Measurements from ENCODE around the gene BANF1.

The BANF1 gene

DNA sequence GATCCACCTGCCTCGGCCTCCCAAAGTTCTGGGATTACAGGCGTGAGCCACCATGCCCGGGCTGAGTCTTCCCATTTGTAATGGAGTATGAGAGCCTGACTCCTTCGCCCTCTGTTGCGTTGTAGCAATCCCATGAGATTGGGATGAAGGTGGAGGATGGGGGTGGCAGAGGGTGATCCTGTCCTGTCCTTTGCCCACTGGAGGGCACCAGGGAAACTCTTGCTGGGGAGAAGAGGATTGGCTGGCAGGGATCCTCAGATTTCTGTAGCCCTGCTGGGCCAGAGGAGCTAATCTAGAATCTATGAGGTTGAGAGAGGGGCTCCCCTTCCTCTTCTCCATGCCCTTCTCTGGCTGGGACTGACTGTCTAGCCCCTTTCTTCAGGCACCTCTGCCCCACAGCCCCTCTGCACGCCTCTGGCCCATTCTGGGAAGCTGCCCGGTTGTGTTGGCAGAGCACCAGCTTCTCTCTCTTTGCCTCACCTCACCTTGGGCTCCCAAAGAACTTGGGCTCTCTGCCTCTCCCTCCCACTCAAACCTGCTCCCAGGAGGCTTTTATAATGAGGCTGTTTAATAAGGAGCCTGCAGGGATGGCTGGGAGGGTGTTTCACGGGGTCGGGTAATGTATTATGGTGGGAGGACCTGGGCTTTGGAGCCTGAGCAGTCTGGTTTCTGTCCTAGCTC is 33.5 kb downstream of the BANF1 start:
- no peaks in the 10 kb centered on the region for H3K36me3 Mint-ChIP-seq (ENCODE audit: low read depth)
- peaks cover 10% of the 10 kb centered on the region for H3K27me3 Mint-ChIP-seq (ENCODE audit: low read depth)
- TF ChIP-seq, protein P1, sequence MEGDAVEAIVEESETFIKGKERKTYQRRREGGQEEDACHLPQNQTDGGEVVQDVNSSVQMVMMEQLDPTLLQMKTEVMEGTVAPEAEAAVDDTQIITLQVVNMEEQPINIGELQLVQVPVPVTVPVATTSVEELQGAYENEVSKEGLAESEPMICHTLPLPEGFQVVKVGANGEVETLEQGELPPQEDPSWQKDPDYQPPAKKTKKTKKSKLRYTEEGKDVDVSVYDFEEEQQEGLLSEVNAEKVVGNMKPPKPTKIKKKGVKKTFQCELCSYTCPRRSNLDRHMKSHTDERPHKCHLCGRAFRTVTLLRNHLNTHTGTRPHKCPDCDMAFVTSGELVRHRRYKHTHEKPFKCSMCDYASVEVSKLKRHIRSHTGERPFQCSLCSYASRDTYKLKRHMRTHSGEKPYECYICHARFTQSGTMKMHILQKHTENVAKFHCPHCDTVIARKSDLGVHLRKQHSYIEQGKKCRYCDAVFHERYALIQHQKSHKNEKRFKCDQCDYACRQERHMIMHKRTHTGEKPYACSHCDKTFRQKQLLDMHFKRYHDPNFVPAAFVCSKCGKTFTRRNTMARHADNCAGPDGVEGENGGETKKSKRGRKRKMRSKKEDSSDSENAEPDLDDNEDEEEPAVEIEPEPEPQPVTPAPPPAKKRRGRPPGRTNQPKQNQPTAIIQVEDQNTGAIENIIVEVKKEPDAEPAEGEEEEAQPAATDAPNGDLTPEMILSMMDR (IDR thresholded peaks at IDR 0.05; ENCODE audit: unreplicated experiment in 3 of 3) = no peak
- no peak overlapping the region for H3K27ac Mint-ChIP-seq
- no peaks in the 10 kb centered on the region for H3K4me1 Mint-ChIP-seq
- H3K4me3 Mint-ChIP-seq = no peak overlapping the region
- peaks cover 11% of the 10 kb centered on the region for H3K9me3 Mint-ChIP-seq

DNA sequence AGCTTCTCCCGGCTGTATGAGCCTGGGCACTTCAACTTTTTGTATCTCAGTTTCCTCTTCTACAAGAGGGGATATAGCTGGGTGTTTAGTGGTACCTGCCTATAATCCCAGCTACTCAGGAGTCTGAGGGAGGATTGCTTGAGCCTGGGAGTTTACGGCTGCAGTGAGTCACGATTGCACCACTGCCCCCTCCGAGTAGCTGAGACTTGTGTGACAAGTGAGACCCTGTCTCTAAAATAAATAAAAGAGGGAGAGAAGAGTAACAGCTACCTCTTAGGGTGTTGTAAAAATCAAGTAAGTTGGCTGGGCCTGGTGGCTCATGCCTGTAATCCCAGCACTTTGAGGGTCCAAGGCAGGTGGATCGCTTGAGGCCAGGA is 34.0 kb downstream of the BANF1 start:
- peaks cover 11% of the 10 kb centered on the region for H3K9me3 Mint-ChIP-seq
- no peaks in the 10 kb centered on the region for H3K36me3 Mint-ChIP-seq (ENCODE audit: low read depth)
- TF ChIP-seq, protein P1 (IDR thresholded peaks at IDR 0.05; ENCODE audit: unreplicated experiment in 3 of 3) = no peak
- H3K4me3 Mint-ChIP-seq = no peak overlapping the region
- H3K27ac Mint-ChIP-seq = no peak overlapping the region
- H3K27me3 Mint-ChIP-seq (ENCODE audit: low read depth) = peaks cover 7% of the 10 kb centered on the region
- H3K4me1 Mint-ChIP-seq = no peaks in the 10 kb centered on the region

DNA sequence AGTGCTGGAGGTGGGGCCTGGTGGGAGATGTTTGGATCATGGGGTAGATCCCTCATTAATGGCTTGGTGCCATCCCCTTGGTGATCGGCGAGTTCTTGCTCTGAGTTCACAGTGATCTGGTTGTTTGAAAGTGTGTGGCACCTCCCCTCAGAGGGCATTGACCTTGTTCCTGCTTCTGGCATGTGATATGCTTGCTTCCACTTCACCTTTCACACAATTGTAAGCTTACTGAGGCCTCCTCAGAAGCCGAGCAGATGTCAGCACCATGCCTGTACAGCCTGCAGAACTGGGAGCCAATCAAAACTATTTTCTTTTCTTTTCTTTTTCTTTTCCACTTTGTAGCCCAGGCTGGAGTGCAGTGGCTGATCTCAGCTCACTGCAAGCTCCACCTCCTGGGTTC is 35.0 kb downstream of the BANF1 start:
- Mint-ChIP-seq H3K9me3 (peaks cover 11% of the 10 kb centered on the region), H3K4me1 (no peaks in the 10 kb centered on the region), H3K36me3 (ENCODE audit: low read depth) (no peaks in the 10 kb centered on the region), H3K27ac (no peak overlapping the region), H3K27me3 (ENCODE audit: low read depth) (peaks cover 7% of the 10 kb centered on the region), H3K4me3 (no peak overlapping the region)
- TF ChIP-seq, protein P1 (IDR thresholded peaks at IDR 0.05; ENCODE audit: unreplicated experiment in 3 of 3) = no peak

DNA sequence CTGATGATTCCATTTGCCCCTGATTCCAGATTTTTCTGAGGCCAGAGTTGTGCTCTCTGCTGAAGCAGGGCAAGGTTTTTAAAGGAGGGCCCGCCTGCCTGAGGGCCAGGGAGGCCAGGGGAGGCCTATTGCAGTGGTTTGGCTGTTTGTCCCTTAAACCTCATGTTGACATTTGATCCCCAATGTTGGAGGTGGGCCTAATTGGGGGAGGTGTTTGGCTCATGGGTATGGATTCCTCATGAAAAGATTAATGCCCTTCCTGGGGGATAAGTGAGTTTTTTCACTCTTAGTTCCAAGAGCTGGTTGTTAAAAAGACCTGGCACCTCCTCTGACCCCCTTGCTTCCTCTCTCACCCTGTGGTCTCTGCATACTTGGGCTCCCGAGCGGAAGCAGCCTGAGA is 37.5 kb downstream of the BANF1 start:
- no peaks in the 10 kb centered on the region for H3K36me3 Mint-ChIP-seq (ENCODE audit: low read depth)
- H3K27ac Mint-ChIP-seq = no peak overlapping the region
- no peak overlapping the region for H3K4me3 Mint-ChIP-seq
- peaks cover 11% of the 10 kb centered on the region for H3K9me3 Mint-ChIP-seq
- H3K4me1 Mint-ChIP-seq = no peaks in the 10 kb centered on the region
- TF ChIP-seq, protein P1 (IDR thresholded peaks at IDR 0.05; ENCODE audit: unreplicated experiment in 3 of 3) = no peak
- peaks cover 7% of the 10 kb centered on the region for H3K27me3 Mint-ChIP-seq (ENCODE audit: low read depth)

DNA sequence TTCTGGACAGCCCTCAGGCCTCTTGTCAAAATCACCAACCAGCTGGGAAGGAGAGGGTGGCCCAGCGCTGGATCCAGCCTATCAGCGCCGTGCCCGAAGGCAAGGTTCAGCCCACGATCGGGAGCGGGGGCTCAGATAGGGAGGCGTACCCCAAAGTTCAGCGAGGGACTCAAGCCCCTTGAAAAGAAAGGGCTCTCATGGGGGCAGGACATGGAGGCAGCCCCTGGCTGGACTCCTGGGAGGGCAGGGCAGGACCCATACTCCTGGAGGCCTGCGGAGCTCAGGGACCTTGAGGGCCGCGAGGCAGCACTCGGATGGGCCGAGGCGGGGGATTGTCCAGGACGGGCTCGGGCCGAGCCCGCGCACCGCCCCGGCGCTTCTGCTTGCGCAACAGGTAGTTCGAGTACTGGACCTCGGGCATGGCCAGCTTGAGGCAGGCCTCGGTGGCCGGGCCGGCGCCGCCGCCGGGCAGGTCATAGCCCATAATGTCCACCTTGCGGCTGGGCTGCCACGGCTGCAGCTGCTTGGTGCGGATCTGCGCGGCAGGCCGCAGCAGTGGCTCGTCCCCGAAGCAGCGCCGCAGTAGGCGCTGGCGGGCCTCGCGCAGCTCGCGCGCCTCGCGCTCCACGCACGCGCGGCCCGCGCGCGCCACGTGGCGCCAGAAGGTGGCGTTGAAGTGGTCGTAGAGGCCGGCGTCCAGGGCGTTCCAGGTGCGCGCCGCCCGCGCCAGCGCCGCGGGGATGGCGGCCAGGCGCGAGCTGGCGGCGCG is 40.1 kb downstream of the BANF1 start:
- peaks cover 3% of the 10 kb centered on the region for H3K27me3 Mint-ChIP-seq (ENCODE audit: low read depth)
- TF ChIP-seq, protein P1 (IDR thresholded peaks at IDR 0.05; ENCODE audit: unreplicated experiment in 3 of 3) = no peak
- no peaks in the 10 kb centered on the region for H3K4me1 Mint-ChIP-seq
- peaks cover 5% of the 10 kb centered on the region for H3K9me3 Mint-ChIP-seq
- H3K4me3 Mint-ChIP-seq = no peak overlapping the region
- H3K36me3 Mint-ChIP-seq (ENCODE audit: low read depth) = no peaks in the 10 kb centered on the region
- H3K27ac Mint-ChIP-seq = no peak overlapping the region

Data from nephron (organoid).